GM23248 (cell line): ENCODE measurements around the gene PLCB1. TPM values are rescaled to one million over a fixed set of nuclear protein-coding genes. Genes with fewer than 3 reads are reported as not detected.

Source experiments
- DNase-seq: peaks from one replicate; pipeline ENCODE4 v3.0.0-alpha.2; 2015
- H2AFZ ChIP-seq: fragments of 200-600 bp; sonication (generic); 2 replicates; pipeline ENCODE4 v1.6.1; 2016; ENCODE audit warnings: antibody characterized with exemption
- H3F3A ChIP-seq: fragments of 200-600 bp; sonication (generic); 2 replicates; pipeline ENCODE4 v1.6.1; 2016; ENCODE audit warnings: mild to moderate bottlenecking, antibody characterized with exemption, mixed run types; ENCODE audit not compliant: insufficient read depth
- H3K27ac ChIP-seq: fragments of 200-600 bp; sonication (generic); 2 replicates; pipeline ENCODE4 v1.5.1; 2016; ENCODE audit warnings: mild to moderate bottlenecking
- H3K27me3 ChIP-seq: fragments of 200-600 bp; sonication (generic); replicated peaks from 2 replicates; pipeline ENCODE4 v1.6.1; 2016; ENCODE audit warnings: mild to moderate bottlenecking; ENCODE audit not compliant: insufficient read depth
- H3K36me3 ChIP-seq: fragments of 200-600 bp; sonication (generic); 2 replicates; pipeline ENCODE4 v1.6.1; 2016; ENCODE audit warnings: low read depth, mild to moderate bottlenecking
- H3K4me1 ChIP-seq: fragments of 200-600 bp; sonication (generic); 2 replicates; pipeline ENCODE4 v1.6.1; 2016; ENCODE audit warnings: mild to moderate bottlenecking; ENCODE audit not compliant: insufficient read depth
- H3K4me2 ChIP-seq: fragments of 200-600 bp; sonication (generic); one replicate; pipeline ENCODE4 v1.6.1; 2016; ENCODE audit warnings: mild to moderate bottlenecking; ENCODE audit not compliant: unreplicated experiment
- H3K4me3 ChIP-seq: fragments of 200-600 bp; sonication (generic); 2 replicates; pipeline ENCODE4 v1.5.1; 2016; ENCODE audit warnings: mild to moderate bottlenecking
- H3K79me2 ChIP-seq: fragments of 200-600 bp; sonication (generic); 2 replicates; pipeline ENCODE4 v1.6.1; 2016; ENCODE audit warnings: mild to moderate bottlenecking; ENCODE audit not compliant: insufficient read depth
- H3K9ac ChIP-seq: fragments of 200-600 bp; sonication (generic); 2 replicates; pipeline ENCODE4 v1.6.1; 2016; ENCODE audit warnings: mild to moderate bottlenecking
- H3K9me2 ChIP-seq: fragments of 200-600 bp; sonication (generic); 2 replicates; pipeline ENCODE4 v1.6.1; 2016; ENCODE audit warnings: mixed run types, mild to moderate bottlenecking, moderate library complexity; ENCODE audit not compliant: insufficient read depth
- H3K9me3 ChIP-seq: fragments of 200-600 bp; sonication (generic); one replicate; pipeline ENCODE4 v1.6.1; 2017; ENCODE audit warnings: low read depth
- H4K20me1 ChIP-seq: fragments of 200-600 bp; sonication (generic); 2 replicates; pipeline ENCODE4 v1.6.0; 2016; ENCODE audit not compliant: insufficient read depth
- EZH2 ChIP-seq: fragments of 200-600 bp; sonication (generic); IDR thresholded peaks from 2 replicates; pipeline ENCODE4 v1.6.1; 2018; ENCODE audit warnings: antibody characterized with exemption, mild to moderate bottlenecking; ENCODE audit not compliant: insufficient read depth, poor library complexity, severe bottlenecking
- EZH2phosphoT487 ChIP-seq: fragments of 200-600 bp; sonication (generic); IDR thresholded peaks from 2 replicates; pipeline ENCODE4 v1.6.1; 2018; ENCODE audit warnings: antibody characterized with exemption, moderate library complexity, mild to moderate bottlenecking, low read depth; ENCODE audit not compliant: insufficient read depth
- WGBS, 2 experiments: methylation state at CpG; one replicate each; pipeline ENCODE4 v1.1.6; 2015 to 2017; ENCODE audit warnings: low lambda C conversion rate in 2 of 2, low coverage in 1 of 2; ENCODE audit errors: missing lambda C conversion rate in 2 of 2; 5-methylcytosine and 5-hydroxymethylcytosine counted together
- in situ Hi-C: fragments of 300-500 bp; cut with MboI; formaldehyde crosslinking; loops from 2 replicates; pipeline ENCODE4 v1.15.0; 2020
- polyA plus RNA-seq: library from polyadenylated mRNA; unstranded; fragments of >200 nt; fragmentation: Nextera tagmentation; extraction: Ambion mirVana; gene quantifications from 2 replicates; pipeline ENCODE4 v1.2.1, GENCODE V29; 2016
- total RNA-seq: library from RNA; depleted of rRNA; stranded (reverse); fragments of >200 nt; shearing (Covaris generic); gene quantifications from 2 replicates; pipeline ENCODE4 v1.2.3, GENCODE V29; 2014

PLCB1 gene
- total and polyA plus RNA-seq, 2 experiments from 2014 or later, result 3.7 to 12.8 TPM

DNA sequence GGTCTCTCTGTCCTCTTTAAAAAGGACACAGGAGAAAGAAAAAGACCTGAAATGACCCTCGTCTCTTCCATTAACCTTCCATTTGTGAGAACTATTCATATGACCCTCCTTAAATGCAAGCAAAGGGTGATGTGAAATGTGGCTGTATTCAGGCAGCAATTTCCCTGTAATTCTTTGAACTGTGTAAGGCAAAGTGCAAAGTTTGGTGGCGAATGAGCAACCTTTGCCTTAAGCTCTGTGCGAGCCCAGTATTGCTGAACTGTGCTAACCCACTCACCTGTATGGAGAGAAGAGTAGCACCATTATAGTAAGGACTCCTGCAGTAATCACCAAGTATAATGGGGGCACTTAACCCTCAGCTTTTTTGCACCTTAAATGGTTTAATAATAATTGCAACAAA, 223.4 kb downstream of the PLCB1 start:
- H3K9me3 ChIP-seq, result no peaks in the 10 kb centered on the region
- in situ Hi-C loops, result no loop called here
- H3K4me2 ChIP-seq, result no peak overlapping the region
- H4K20me1 ChIP-seq, result no peaks in the 10 kb centered on the region
- H2AFZ ChIP-seq, result no peak overlapping the region
- no peak for DNase-seq
- no peak overlapping the region for H3K4me3 ChIP-seq
- H3K9ac ChIP-seq, result no peak overlapping the region
- H3K79me2 ChIP-seq, result no peaks in the 10 kb centered on the region
- H3K27ac ChIP-seq, result no peak overlapping the region
- H3K36me3 ChIP-seq, result no peaks in the 10 kb centered on the region
- 0 out of 2 replicates have a peak, but pooled peaks cover under 1% of the 10 kb centered on the region for H3F3A ChIP-seq
- no peaks in the 10 kb centered on the region for H3K27me3 ChIP-seq
- WGBS, 2 experiments, result 98% methylated on average over 3 of the region's 3 CpGs
- H3K4me1 ChIP-seq, result no peaks in the 10 kb centered on the region
- H3K9me2 ChIP-seq, result 0 out of 2 replicates have a peak, but pooled peaks cover under 1% of the 10 kb centered on the region
- TF ChIP-seq EZH2, result no peak
- no peak for TF ChIP-seq EZH2phosphoT487

DNA sequence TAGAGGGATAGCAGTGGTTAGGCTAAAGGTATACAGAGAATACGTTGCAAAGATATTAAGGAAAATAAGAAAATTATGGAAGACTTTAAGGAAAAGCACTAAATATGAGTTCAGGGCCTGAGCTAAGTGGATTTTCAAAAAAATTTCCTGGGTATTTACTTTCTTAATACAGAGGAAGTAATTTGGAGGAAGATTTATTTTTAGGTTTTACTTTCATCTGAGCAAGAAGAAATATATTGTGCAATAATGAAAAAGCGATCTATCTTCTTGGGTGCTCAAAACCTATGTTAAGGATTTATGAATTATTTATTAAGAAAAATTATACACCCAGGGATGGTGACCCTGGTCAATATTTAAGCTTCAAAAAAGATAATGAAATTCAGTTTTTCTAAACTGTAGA, 224.7 kb downstream of the PLCB1 start:
- H4K20me1 ChIP-seq, result no peaks in the 10 kb centered on the region
- 0 out of 2 replicates have a peak, but pooled peaks cover 4% of the 10 kb centered on the region for H3K9me2 ChIP-seq
- peaks cover 14% of the 10 kb centered on the region for H3F3A ChIP-seq
- no peak overlapping the region for H3K4me2 ChIP-seq
- TF ChIP-seq EZH2phosphoT487 (no peak), EZH2 (no peak)
- no peaks in the 10 kb centered on the region for H3K27me3 ChIP-seq
- DNase-seq, result no peak
- no peak overlapping the region for H3K4me3 ChIP-seq
- no peaks in the 10 kb centered on the region for H3K36me3 ChIP-seq
- H3K9ac ChIP-seq, result no peak overlapping the region
- peaks cover 13% of the 10 kb centered on the region for H3K4me1 ChIP-seq
- WGBS, 2 experiments, result 95 to 97% methylated on average over 2 of the region's 2 CpGs
- no peak overlapping the region for H2AFZ ChIP-seq
- H3K79me2 ChIP-seq, result no peaks in the 10 kb centered on the region
- H3K9me3 ChIP-seq, result no peaks in the 10 kb centered on the region
- in situ Hi-C loops, result no loop called here
- no peak overlapping the region for H3K27ac ChIP-seq

DNA sequence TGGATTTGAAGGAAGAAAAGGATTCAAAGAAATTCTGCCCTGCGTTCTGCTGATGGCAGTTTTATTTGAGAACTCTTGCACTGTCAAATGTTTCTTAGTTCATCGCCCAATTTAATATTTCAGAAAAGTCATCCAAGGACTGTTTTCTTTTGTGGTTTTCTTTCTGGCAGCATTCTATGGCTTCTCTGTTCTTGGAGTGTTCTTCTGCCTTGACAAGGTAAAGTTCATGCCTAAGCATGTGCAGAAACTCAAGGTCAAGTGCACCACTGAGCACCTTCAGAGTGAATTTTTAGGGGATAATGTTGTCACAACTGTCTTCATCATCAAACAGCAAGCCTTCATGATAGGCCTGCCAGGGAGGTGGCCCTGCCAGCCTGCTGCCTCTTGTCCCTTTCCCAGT, 225.6 kb downstream of the PLCB1 start:
- Histone ChIP-seq H2AFZ (no peak overlapping the region), H3K27me3 (no peaks in the 10 kb centered on the region), H3K27ac (no peak overlapping the region), H4K20me1 (no peaks in the 10 kb centered on the region), H3K79me2 (no peaks in the 10 kb centered on the region), H3K4me3 (no peak overlapping the region), H3K4me1 (peaks cover 18% of the 10 kb centered on the region), H3F3A (peaks cover 22% of the 10 kb centered on the region), H3K9me2 (0 out of 2 replicates have a peak, but pooled peaks cover 4% of the 10 kb centered on the region), H3K4me2 (no peak overlapping the region), H3K36me3 (no peaks in the 10 kb centered on the region), H3K9ac (no peak overlapping the region), H3K9me3 (no peaks in the 10 kb centered on the region)
- TF ChIP-seq EZH2phosphoT487 (no peak), EZH2 (no peak)
- no peak for DNase-seq
- WGBS, 2 experiments, result 46 to 56% methylated on average over 2 of the region's 2 CpGs
- in situ Hi-C loops, result no loop called here

DNA sequence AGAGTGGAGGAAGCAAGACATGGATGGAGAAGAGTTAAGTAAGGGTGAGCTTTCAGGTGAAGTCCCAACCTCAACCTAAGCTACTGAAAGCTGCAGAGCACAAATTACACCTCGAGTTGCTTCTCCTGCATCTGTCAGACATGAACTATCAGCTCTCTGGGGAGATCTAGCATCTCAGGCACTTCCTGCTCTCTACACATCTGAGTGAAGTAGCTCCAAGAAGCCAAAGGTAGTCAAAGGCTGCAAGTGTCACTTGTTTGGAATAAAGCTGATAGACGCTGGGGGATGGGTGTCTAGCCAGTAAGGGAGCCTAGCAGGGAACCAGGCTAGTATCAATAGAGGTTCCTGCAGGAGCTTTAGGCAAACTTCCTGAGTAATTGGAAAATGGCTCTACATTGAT, 228.0 kb downstream of the PLCB1 start:
- Histone ChIP-seq H3K79me2 (no peaks in the 10 kb centered on the region), H4K20me1 (no peaks in the 10 kb centered on the region), H2AFZ (no peak overlapping the region), H3K27me3 (no peaks in the 10 kb centered on the region), H3K4me1 (peaks cover 18% of the 10 kb centered on the region), H3K36me3 (no peaks in the 10 kb centered on the region), H3K4me3 (no peak overlapping the region), H3F3A (peaks cover 22% of the 10 kb centered on the region), H3K4me2 (no peak overlapping the region), H3K9me3 (no peaks in the 10 kb centered on the region), H3K9ac (no peak overlapping the region), H3K27ac (no peak overlapping the region), H3K9me2 (0 out of 2 replicates have a peak, but pooled peaks cover 4% of the 10 kb centered on the region)
- 77 to 82% methylated on average over 2 of the region's 2 CpGs for WGBS, 2 experiments
- in situ Hi-C loops, result no loop called here
- no peak for TF ChIP-seq EZH2
- TF ChIP-seq EZH2phosphoT487, result no peak
- DNase-seq, result no peak
